Measurements from ENCODE around the gene USP9Y.

- TF ChIP-seq CTCF (IDR thresholded peaks at IDR 0.05) (no peak), POLR2A (IDR thresholded peaks at IDR 0.05) (no peak)
Observed at GRCh38 chrY:12826791-12827190, 125.8 kb downstream of the USP9Y start.

Measured in testis (tissue), 2 donors.